Naive B cell (primary cell): ENCODE data around the gene PRSS36. TPM values are rescaled to one million over a fixed set of nuclear protein-coding genes. Genes with fewer than 3 reads are reported as not detected.
A peak's percentile ranks its signal among the peaks of the same experiment; 100 is the strongest.

Experiments
- ATAC-seq, 2 donors: fragments of 150-1000 bp; cut with Tn5 transposase; 2 replicates each; pipeline ENCODE4 v1.10.0; 2021; ENCODE audit warnings: low read depth in 2 of 2, mild to moderate bottlenecking in 2 of 2, moderate library complexity in 2 of 2
- DNase-seq: peaks from one replicate; pipeline ENCODE4 v3.0.0; 2022
- H3K27ac Mint-ChIP-seq, 6 donors: one replicate each; pipeline ENCODE4 v1.8.0; 2020 to 2022; ENCODE audit warnings: mild to moderate bottlenecking in 6 of 6, mixed read lengths in 6 of 6, moderate library complexity in 5 of 6, inconsistent platforms in 2 of 6
- H3K27me3 Mint-ChIP-seq, 3 donors: one replicate each; pipeline ENCODE4 v1.8.0; 2021 to 2022; ENCODE audit warnings: mixed read lengths in 3 of 3, mild to moderate bottlenecking in 1 of 3
- H3K36me3 Mint-ChIP-seq, 2 donors: one replicate each; pipeline ENCODE4 v1.8.0; 2020 to 2022; ENCODE audit warnings: mixed read lengths in 2 of 2, inconsistent platforms in 1 of 2, mild to moderate bottlenecking in 1 of 2
- H3K4me1 Mint-ChIP-seq, 3 donors: one replicate each; pipeline ENCODE4 v1.8.0; 2020 to 2022; ENCODE audit warnings: mixed read lengths in 3 of 3, inconsistent platforms in 1 of 3, mild to moderate bottlenecking in 1 of 3, moderate library complexity in 1 of 3
- H3K4me3 Mint-ChIP-seq, 8 donors: one replicate each; pipeline ENCODE4 v1.8.0; 2020 to 2022; ENCODE audit warnings: mild to moderate bottlenecking in 8 of 8, mixed read lengths in 8 of 8, moderate library complexity in 8 of 8, inconsistent platforms in 2 of 8
- H3K9me3 Mint-ChIP-seq, 7 donors: one replicate each; pipeline ENCODE4 v1.8.0; 2020 to 2022; ENCODE audit warnings: mixed read lengths in 7 of 7, mild to moderate bottlenecking in 5 of 7, inconsistent platforms in 2 of 7, moderate library complexity in 1 of 7
- polyA plus RNA-seq, 6 donors: library from polyadenylated mRNA; unstranded; fragments of 300-500 nt; fragmentation: Illumina TruSeq; gene quantifications; one replicate each; pipeline ENCODE4 v1.2.3, GENCODE V29; 2021; ENCODE audit warnings: low read depth in 6 of 6

The PRSS36 gene
- polyA plus RNA-seq, 6 donors from 2014 or later, result 0.40 to 0.85 (median 0.64) TPM; not detected in 2

DNA sequence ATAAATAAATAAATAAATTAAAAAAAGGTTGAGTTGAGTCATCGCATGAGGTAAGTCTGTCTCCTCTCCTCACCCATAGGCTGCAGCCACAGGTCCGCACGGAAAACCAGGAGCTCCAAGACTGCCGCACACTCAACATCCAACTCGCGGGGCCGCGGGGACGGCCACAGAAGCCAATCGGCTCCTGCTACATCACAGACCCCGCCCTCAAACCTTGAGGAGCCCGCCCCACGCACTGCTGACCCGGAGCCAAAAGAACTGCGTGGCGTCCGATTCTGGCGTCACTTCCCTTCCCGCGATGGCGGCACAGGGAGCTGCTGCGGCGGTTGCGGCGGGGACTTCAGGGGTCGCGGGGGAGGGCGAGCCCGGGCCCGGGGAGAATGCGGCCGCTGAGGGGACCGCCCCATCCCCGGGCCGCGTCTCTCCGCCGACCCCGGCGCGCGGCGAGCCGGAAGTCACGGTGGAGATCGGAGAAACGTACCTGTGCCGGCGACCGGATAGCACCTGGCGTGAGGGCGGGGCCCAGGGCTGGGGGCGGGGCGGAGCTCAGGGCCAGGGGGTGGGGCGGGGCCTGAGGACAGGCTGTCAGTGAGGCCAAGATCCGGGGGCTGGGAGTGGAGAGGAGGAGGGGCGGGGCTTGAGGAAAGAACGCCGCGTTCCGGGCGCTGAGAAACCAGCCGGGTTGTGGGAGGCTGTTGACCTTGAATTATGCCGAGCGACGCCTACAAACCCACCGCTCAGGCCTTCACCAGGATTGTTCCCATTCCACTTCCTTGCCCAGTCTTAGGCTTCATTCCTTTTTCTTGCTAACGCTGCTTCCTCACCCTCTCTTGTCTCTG lies 32.3 kb downstream of the PRSS36 start, which contains the start of gene KAT8:
Gene KAT8, plus strand, starts transcription at position 281 of the 839 bp plus-strand sequence. Its CDS starts 18 bp downstream, at position 299.
- peak; percentile 91 to 93 for ATAC-seq
- H3K27ac Mint-ChIP-seq, result peak within 1 kb of the TSS; percentile 76 to 98 (median 96)
- no peaks in the 10 kb centered on the region for H3K27me3 Mint-ChIP-seq
- H3K9me3 Mint-ChIP-seq, result no peaks in the 10 kb centered on the region
- peaks cover 10 to 36% (median 29%) of the 10 kb centered on the region in 3 donors for H3K4me1 Mint-ChIP-seq
- H3K36me3 Mint-ChIP-seq, result peaks cover 4 to 9% of the 10 kb centered on the region in 2 donors
- peak within 1 kb of the TSS; percentile 77 to 98 (median 94) for H3K4me3 Mint-ChIP-seq
- peak; percentile 96 for DNase-seq

DNA sequence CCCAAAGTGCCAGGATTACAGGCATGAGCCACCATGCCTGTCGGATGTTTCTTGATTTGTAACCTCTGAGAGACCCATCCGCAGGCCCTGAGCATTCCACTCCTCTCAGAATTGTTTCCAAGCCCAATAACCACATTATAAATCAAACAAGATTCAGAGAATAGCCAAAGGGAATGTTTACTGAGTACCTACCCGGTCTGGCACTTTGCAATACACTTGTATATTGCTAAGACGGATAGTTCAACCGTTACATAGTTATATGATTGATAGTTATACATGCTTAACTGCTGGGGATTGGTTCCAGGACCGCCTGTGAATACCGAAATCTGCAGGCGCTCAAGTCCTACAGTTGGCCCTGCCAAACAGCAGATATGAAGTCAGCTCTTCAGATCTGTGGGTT lies 35.4 kb downstream of the PRSS36 start:
- peak overlapping the region in 2 of 6 donors; percentile 63 to 78 for H3K27ac Mint-ChIP-seq
- DNase-seq (no peak), ATAC-seq (no peak)
- H3K9me3 Mint-ChIP-seq, result no peaks in the 10 kb centered on the region
- no peaks in the 10 kb centered on the region for H3K27me3 Mint-ChIP-seq
- peaks cover 16 to 46% (median 28%) of the 10 kb centered on the region in 3 donors for H3K4me1 Mint-ChIP-seq
- H3K36me3 Mint-ChIP-seq, result no peaks in the 10 kb centered on the region
- H3K4me3 Mint-ChIP-seq, result peak overlapping the region in 4 of 8 donors; percentile 2 to 72 (median 58)

DNA sequence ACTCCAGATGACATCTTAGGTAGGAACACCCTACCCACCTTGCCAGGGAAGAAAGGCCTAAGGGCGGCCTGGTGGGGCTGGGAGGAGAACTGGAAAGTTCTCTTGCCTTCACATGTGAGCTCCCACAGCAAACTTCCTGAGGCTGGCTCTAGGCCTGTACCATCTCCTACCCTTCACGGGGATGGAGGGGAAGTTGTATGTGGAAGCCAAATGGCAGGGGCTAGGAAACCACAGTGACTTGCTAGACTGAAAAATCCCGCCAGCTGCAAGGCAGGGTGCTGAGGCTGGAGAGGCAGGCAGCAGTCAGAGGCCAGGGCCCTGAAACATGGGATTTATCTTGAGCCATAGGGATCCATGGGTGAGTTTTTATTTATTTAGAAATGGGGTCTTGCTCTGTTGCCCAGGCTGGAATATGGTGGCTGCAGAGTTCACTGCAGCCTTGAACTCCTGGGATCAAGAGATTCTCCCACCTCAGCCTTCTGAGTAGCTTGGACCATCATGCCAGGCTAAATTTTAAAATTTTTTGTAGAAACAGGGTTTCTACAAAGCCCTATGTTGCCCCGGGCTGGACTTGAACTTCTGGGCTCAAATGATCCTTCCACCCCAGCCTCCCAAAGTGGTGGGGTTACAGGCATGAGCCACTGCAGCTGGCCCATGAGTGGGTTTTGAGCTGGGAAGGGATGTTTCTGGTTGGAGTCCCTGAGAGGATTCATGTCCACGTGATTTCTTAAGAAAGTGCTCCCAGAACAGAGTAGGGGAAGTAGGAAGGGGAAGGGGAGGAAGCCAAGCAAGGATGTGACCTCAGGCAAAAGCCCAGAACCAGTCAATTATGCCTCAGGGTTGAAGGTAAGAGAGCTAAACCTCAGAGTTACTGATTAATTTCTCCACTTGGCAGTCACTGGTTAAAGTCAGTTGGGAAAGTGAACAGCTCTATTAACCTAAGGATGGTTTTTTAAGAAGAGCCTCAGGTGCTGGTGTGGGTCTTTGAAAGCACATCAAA lies 36.4 kb downstream of the PRSS36 start:
- Mint-ChIP-seq H3K36me3 (no peaks in the 10 kb centered on the region), H3K4me3 (peak overlapping the region in 2 of 8 donors; percentile 35 to 68), H3K9me3 (no peaks in the 10 kb centered on the region), H3K27ac (peak overlapping the region in 2 of 6 donors; percentile 19 to 73), H3K27me3 (no peaks in the 10 kb centered on the region), H3K4me1 (peaks cover 13 to 44% (median 20%) of the 10 kb centered on the region in 3 donors)
- no peak for DNase-seq
- ATAC-seq, result no peak

DNA sequence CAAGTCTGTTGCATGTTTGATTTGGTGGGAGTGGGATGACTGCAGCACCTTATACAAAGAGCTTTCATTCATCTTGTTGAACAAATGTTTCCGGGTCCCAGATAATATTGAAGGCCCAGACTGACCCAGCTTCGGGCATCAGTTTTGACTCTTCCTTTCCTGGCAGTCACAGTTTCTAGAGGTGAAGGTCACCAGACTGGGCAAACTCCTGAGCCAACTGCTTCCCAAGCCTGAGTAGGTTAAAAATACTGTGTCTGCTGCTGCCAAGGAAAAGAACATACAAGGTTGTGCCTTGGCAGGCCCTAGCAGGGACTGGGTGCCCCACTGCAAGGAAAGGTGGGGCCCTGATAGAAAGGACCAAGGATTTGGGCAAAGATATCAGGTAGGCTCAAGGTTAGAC lies 37.2 kb downstream of the PRSS36 start:
- Mint-ChIP-seq H3K27ac (no peak overlapping the region), H3K9me3 (no peaks in the 10 kb centered on the region), H3K36me3 (no peaks in the 10 kb centered on the region), H3K27me3 (no peaks in the 10 kb centered on the region), H3K4me3 (peak overlapping the region in 1 of 8 donors; percentile 68), H3K4me1 (peaks cover 12 to 42% (median 18%) of the 10 kb centered on the region in 3 donors)
- ATAC-seq, result no peak
- no peak for DNase-seq

DNA sequence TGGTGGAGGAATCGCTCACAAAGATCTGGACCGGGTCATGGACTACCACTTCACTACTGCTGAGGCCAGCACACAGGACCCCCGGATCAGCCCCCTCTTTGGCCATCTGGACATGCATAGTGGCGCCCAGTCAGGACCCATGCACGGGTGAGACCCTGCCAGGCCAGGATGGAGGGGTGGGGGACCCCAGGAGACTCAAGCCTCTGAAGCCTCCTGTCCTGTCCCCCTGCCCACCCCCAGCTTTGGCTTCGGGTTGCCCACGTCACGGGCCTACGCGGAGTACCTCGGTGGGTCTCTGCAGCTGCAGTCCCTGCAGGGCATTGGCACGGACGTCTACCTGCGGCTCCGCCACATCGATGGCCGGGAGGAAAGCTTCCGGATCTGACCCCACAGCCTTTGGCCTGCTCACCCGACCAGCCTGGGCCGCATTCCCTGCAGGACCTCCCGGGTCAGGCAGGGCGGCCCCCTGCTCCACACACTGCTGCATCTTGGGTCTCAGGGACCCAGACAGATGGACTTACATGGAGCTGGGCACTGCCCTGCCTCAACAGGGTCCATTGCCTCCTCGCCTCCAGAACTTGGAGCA lies 37.9 kb downstream of the PRSS36 start:
- no peaks in the 10 kb centered on the region for H3K27me3 Mint-ChIP-seq
- DNase-seq (no peak), ATAC-seq (no peak)
- no peak overlapping the region for H3K27ac Mint-ChIP-seq
- peaks cover 13 to 44% (median 23%) of the 10 kb centered on the region in 3 donors for H3K4me1 Mint-ChIP-seq
- no peaks in the 10 kb centered on the region for H3K9me3 Mint-ChIP-seq
- peak overlapping the region in 2 of 8 donors; percentile 50 to 85 for H3K4me3 Mint-ChIP-seq
- H3K36me3 Mint-ChIP-seq, result no peaks in the 10 kb centered on the region

DNA sequence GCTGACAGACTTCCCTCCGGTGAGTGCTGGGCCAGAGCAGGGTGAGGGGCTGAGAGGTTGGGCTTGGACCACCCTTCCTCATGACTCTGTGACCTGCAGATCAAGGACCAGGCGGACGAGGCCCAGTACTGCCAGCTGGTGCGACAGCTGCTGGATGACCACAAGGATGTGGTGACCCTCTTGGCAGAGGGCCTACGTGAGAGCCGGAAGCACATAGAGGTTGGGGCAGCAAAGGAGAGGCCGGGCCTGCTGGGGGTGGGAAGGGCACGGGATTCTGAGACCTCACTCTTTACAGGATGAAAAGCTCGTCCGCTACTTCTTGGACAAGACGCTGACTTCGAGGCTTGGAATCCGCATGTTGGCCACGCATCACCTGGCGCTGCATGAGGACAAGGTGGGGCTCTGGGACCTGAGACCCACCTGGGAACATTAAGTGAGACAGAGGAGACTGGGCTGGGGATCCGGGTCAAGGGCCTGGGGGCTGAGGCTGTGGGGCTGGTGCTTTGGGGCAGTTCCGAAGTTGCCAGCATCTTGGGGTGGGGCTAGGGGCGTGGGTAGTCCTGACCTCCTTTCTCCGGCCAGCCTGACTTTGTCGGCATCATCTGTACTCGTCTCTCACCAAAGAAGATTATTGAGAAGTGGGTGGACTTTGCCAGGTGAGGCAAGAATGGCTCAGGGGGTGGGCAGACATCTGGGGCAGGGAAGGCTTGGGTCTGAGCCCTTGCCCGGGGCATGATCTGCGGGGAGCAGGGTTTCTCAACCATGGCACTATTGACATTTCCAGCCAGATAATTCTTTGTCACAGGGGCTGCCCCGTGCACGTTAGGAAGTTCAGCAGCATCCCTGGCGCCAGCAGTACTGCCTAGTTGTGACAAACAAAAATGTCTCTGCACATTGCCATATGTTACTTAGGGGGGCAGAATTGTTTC lies 39.5 kb downstream of the PRSS36 start:
- ATAC-seq (no peak), DNase-seq (no peak)
- H3K36me3 Mint-ChIP-seq, result no peaks in the 10 kb centered on the region
- no peaks in the 10 kb centered on the region for H3K27me3 Mint-ChIP-seq
- peaks cover 18 to 45% (median 27%) of the 10 kb centered on the region in 3 donors for H3K4me1 Mint-ChIP-seq
- H3K9me3 Mint-ChIP-seq, result no peaks in the 10 kb centered on the region
- peak overlapping the region in 1 of 6 donors; percentile 51 for H3K27ac Mint-ChIP-seq
- H3K4me3 Mint-ChIP-seq, result peak overlapping the region; percentile 1 to 90 (median 78)

DNA sequence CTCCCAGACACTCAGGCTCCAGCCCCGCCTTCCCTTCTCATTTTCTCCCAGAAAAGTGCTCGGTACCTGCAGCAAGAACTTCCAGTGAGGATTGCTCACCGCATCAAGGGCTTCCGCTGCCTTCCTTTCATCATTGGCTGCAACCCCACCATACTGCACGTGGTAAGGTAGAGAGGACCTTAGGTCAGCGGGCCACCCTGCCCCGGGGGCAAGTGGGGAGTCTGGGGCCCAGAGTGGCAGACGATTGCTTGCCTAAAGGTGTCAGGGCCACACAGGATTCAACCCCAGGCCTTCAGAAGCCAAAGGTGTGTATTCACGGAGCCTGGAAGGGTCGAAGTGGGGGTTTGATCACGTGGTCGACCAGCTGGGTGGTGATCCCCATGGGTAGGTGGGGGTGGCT lies 40.2 kb downstream of the PRSS36 start:
- peaks cover 18 to 42% (median 27%) of the 10 kb centered on the region in 3 donors for H3K4me1 Mint-ChIP-seq
- ATAC-seq, result no peak
- H3K4me3 Mint-ChIP-seq, result peak overlapping the region; percentile 79 to 90 (median 85)
- H3K27me3 Mint-ChIP-seq, result no peaks in the 10 kb centered on the region
- no peaks in the 10 kb centered on the region for H3K9me3 Mint-ChIP-seq
- H3K36me3 Mint-ChIP-seq, result no peaks in the 10 kb centered on the region
- no peak for DNase-seq
- peak overlapping the region in 3 of 6 donors; percentile 51 to 83 (median 68) for H3K27ac Mint-ChIP-seq

DNA sequence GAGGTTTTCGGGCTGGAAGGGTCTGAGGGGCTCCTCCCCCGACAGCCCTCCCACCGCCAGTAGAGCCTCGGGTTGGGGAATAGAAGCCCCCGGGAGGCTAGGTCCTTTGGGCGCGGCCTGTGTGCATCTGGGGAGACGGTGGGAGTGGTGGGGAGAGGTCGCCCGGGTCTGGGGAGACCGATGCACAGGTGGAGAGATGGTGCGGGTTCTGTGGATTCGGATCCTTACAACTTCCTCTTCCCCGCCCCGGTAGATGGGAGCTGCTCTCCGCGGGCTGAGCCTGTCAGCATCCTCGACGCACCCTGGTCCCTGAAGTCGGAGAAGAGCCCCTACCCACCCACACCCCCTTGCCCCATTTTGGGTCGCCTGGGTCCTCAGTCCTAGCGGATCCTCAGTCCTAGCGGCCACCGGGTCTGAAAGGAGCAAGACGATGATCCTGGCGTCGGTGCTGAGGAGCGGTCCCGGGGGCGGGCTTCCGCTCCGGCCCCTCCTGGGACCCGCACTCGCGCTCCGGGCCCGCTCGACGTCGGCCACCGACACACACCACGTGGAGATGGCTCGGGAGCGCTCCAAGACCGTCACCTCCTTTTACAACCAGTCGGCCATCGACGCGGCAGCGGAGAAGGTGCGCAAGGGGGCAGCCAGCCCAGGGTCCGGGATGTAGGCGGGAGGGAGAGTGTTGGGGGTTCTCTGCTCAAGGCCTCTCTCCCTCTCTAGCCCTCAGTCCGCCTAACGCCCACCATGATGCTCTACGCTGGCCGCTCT lies 40.9 kb downstream of the PRSS36 start:
- H3K4me1 Mint-ChIP-seq, result peaks cover 18 to 38% (median 27%) of the 10 kb centered on the region in 3 donors
- no peak for DNase-seq
- no peaks in the 10 kb centered on the region for H3K9me3 Mint-ChIP-seq
- no peaks in the 10 kb centered on the region for H3K27me3 Mint-ChIP-seq
- H3K4me3 Mint-ChIP-seq, result peak overlapping the region; percentile 84 to 90 (median 86)
- no peaks in the 10 kb centered on the region for H3K36me3 Mint-ChIP-seq
- no peak for ATAC-seq
- peak overlapping the region in 2 of 6 donors; percentile 42 to 69 for H3K27ac Mint-ChIP-seq

DNA sequence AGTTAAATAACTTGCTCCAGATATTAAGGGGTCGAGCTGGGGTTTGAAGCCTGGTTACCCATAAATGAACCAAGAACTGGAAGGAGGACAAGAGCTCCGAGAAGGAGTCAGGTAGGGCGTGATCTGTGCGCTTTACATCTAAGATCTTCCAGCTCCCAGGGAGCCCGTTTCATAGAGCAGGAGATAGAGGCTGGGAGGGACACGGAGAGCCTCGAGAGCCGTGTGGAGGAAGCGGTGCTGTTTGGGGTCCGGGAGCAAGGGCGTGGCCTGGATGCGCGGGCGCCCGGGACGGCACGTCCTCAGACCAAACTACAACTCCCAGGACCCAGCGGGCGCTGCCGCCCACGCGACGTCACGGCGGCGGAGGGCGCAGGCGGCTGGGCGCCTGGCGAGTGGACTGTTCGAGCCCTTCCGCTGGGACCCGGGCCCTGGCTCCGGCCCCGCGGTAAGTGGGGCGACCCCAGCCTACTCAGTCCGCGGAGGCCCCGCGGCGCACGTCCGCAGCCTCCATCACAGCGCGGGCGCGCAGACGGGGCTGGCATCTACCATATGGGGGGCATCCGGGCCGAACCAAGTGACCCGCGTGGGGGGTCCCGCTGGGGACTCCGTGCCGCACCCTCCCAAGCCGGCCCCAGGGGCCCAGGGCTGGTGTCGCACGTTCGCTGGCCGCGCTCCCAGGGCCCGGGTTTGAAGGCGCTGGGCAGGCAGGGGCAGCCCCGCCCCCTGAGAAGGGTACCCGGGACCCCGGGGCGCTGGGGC lies 41.7 kb downstream of the PRSS36 start, which contains the start of gene BCKDK:
Gene BCKDK, plus strand, starts transcription at position 352 of the 759 bp plus-strand sequence. CDS start 838 bp downstream, outside the sequence.
- Mint-ChIP-seq H3K4me1 (peaks cover 18 to 32% (median 27%) of the 10 kb centered on the region in 3 donors), H3K27me3 (no peaks in the 10 kb centered on the region), H3K27ac (peak within 1 kb of the TSS; percentile 62 to 91 (median 75)), H3K9me3 (no peaks in the 10 kb centered on the region), H3K36me3 (no peaks in the 10 kb centered on the region), H3K4me3 (peak within 1 kb of the TSS; percentile 81 to 93 (median 87))
- ATAC-seq, result peak; percentile 78 to 79
- DNase-seq, result peak; percentile 52

DNA sequence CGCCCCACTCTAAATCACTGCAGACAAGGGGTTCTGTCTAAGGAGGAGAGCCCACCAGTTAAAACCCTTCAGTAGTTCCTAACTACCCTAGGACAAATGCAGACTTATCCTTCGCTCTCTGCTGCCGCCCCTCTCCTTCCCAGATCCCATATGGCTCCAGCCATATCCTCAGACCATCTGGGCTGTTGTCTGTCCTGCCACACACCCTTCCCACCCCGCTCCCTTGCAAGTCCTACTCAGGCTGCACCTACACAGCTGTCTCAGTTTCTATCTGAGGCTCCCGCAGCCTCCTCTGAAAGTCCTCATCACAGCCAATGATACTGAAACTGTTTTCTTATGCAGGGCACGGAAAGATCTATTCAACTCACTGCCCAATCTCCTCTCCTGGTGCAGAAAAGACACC lies 42.4 kb downstream of the PRSS36 start:
- Mint-ChIP-seq H3K9me3 (no peaks in the 10 kb centered on the region), H3K27ac (peak overlapping the region in 2 of 6 donors; percentile 52 to 80), H3K4me3 (peak overlapping the region; percentile 81 to 93 (median 87)), H3K4me1 (peaks cover 18 to 32% (median 27%) of the 10 kb centered on the region in 3 donors), H3K36me3 (no peaks in the 10 kb centered on the region), H3K27me3 (no peaks in the 10 kb centered on the region)
- no peak for ATAC-seq
- no peak for DNase-seq
